Right forelimb (tissue), 1 donor: Measurements from ENCODE around the gene PPAN.

Experiments
- DNase-seq: peaks from one replicate; pipeline ENCODE4 v3.0.0-alpha.2; 2018

The PPAN gene

GRCh38 chr19:10093295-10094186 is 12.6 kb upstream of the PPAN start:
- no peak for DNase-seq

GRCh38 chr19:10095622-10095947 is 10.6 kb upstream of the PPAN start:
- no peak for DNase-seq

- DNase-seq = peak; percentile 93
Measured at GRCh38 chr19:10095948-10096614, 10.1 kb upstream of the PPAN start.

- DNase-seq = no peak
Measured at GRCh38 chr19:10096615-10096963, 9.6 kb upstream of the PPAN start.

- DNase-seq = no peak
Measured at GRCh38 chr19:10100163-10100785, 5.9 kb upstream of the PPAN start.

- no peak for DNase-seq
Measured at GRCh38 chr19:10102787-10103236, 3.4 kb upstream of the PPAN start.

- DNase-seq = no peak
Measured at GRCh38 chr19:10104130-10104513, 2.0 kb upstream of the PPAN start.

GRCh38 chr19:10104665-10105508 is 1.3 kb upstream of the PPAN start:
- DNase-seq = peak; percentile 73

- peak; percentile 74 for DNase-seq
Measured at GRCh38 chr19:10105509-10106099, 558 bp upstream of the PPAN start.

- DNase-seq = no peak
Measured at GRCh38 chr19:10107254-10107653, 1.1 kb downstream of the PPAN start.

GRCh38 chr19:10107817-10108367 is 1.7 kb downstream of the PPAN start:
- DNase-seq = no peak

GRCh38 chr19:10109528-10109927 is 3.4 kb downstream of the PPAN start:
- DNase-seq = no peak

GRCh38 chr19:10110076-10110971 is 4.2 kb downstream of the PPAN start:
- DNase-seq = no peak

- no peak for DNase-seq
Measured at GRCh38 chr19:10110972-10111317, 4.8 kb downstream of the PPAN start.

GRCh38 chr19:10111405-10111811 is 5.2 kb downstream of the PPAN start, which contains the start of gene P2RY11:
P2RY11 (plus strand) TSS chr19:10111693; CDS start chr19:10111722, 29 bp downstream.
- DNase-seq = no peak

- DNase-seq = no peak
Measured at GRCh38 chr19:10112037-10112761, 6.0 kb downstream of the PPAN start.

GRCh38 chr19:10112895-10113591 is 6.9 kb downstream of the PPAN start:
- DNase-seq = no peak

GRCh38 chr19:10113592-10113963 is 7.4 kb downstream of the PPAN start:
- DNase-seq = no peak

GRCh38 chr19:10113964-10114650 is 7.9 kb downstream of the PPAN start:
- DNase-seq = no peak
